Liver (tissue), 3 donors: ENCODE measurements around the gene EHD2.

ENCODE experiments used
- CTCF ChIP-seq: fragments of 150-350 bp; IDR thresholded peaks from 2 replicates; pipeline ENCODE4 v1.5.1; 2017; ENCODE audit warnings: improper control_type of control experiment, low read depth, low read length; ENCODE audit not compliant: missing input control
- RAD21 ChIP-seq, 2 donors: IDR thresholded peaks; 2 replicates each; pipeline ENCODE4 v1.6.1; 2016; ENCODE audit warnings: antibody characterized with exemption in 2 of 2, mild to moderate bottlenecking in 2 of 2
- REST ChIP-seq: IDR thresholded peaks from 2 replicates; pipeline ENCODE4 v1.6.1; 2016; ENCODE audit warnings: antibody characterized with exemption, mild to moderate bottlenecking
- SP1 ChIP-seq: IDR thresholded peaks from 2 replicates; pipeline ENCODE4 v1.6.1; 2018; ENCODE audit warnings: antibody characterized with exemption, mild to moderate bottlenecking
- TAF1 ChIP-seq: conservative IDR thresholded peaks from 2 replicates; pipeline ENCODE4 v1.6.1; 2016; ENCODE audit warnings: antibody characterized with exemption, mild to moderate bottlenecking
- YY1 ChIP-seq: IDR thresholded peaks from 2 replicates; pipeline ENCODE4 v1.6.1; 2016; ENCODE audit warnings: antibody characterized with exemption, mild to moderate bottlenecking
- donor health status: healthy.
- donor health status: healthy.

DNA sequence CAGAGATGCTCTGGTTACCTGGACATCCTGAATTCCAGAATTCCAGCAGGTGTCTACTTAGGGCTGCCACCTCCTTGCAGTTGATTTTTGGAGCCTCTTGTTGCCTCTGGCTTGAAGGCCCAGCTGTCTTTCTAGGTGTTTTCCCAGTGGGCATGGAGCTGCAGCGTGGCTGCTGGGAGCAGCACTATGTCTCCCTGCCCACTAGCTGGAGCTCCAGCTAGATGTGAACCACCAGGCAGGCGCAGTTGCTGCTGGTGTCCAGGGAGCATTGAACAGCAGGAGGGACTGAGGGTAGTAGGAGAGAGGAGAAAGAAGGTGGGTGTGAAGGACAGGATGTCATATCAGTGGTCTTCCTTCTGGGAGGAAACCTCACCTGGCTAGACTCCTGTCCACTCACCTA, 55.4 kb downstream of the EHD2 start:
- TF ChIP-seq YY1 (no peak), SP1 (no peak), CTCF (no peak), TAF1 (no peak), RAD21 (IDR thresholded peaks at IDR 0.05) (no peak), REST (no peak)
